GM10266 (cell line): ENCODE results near the gene MYO1D.

Experiments
- DNase-seq: peaks from one replicate; pipeline ENCODE4 v3.0.0; 2012; ENCODE audit errors: extremely low spot score
- TF ChIP-seq, protein P1 (sequence below): IDR thresholded peaks from 2 replicates; pipeline ENCODE4 v1.5.1; 2012; ENCODE audit warnings: mild to moderate bottlenecking, low read depth; ENCODE audit not compliant: control insufficient read depth, insufficient read depth; ENCODE audit errors: missing control alignments

The MYO1D gene

DNA sequence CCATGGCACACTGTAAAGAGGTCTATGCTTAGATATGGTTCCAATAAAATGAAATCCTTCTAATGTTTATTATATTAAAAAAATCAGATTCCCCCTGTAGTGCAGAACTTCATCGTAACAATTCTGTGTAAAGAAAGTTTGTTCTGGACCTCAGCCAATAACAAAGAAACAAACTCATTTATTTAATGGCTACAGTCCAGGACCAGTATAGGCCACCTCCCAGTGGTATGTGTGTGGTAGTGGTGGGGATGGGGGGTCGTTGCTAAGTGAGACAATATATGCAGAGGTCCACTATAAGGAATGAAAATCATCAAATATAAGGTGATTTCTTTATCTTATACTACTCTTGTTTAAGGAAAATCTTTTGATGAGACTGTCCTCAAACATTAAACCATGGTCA, 253.7 kb downstream of the MYO1D start:
- DNase-seq, result no peak
- TF ChIP-seq, protein P1, sequence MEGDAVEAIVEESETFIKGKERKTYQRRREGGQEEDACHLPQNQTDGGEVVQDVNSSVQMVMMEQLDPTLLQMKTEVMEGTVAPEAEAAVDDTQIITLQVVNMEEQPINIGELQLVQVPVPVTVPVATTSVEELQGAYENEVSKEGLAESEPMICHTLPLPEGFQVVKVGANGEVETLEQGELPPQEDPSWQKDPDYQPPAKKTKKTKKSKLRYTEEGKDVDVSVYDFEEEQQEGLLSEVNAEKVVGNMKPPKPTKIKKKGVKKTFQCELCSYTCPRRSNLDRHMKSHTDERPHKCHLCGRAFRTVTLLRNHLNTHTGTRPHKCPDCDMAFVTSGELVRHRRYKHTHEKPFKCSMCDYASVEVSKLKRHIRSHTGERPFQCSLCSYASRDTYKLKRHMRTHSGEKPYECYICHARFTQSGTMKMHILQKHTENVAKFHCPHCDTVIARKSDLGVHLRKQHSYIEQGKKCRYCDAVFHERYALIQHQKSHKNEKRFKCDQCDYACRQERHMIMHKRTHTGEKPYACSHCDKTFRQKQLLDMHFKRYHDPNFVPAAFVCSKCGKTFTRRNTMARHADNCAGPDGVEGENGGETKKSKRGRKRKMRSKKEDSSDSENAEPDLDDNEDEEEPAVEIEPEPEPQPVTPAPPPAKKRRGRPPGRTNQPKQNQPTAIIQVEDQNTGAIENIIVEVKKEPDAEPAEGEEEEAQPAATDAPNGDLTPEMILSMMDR, result no peak

DNA sequence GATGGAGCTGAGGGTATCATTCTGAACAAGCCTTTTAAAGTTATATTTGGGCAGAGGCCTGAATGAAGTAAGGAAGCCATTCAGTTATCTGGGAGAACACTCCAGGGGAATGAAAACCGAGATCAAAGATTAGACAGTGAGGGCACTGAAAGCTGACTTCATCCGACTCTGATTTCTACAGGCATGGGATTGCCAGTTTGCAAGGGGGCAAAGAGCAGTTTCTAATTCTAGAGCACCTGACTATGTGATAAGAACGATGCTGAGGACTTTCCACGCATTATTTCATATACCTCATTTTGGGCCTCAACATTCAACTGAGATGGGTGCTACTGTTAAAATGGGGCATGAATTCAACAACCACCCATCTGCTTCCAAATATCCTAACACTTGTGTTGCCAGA, 254.4 kb downstream of the MYO1D start:
- DNase-seq, result no peak
- TF ChIP-seq, protein P1, result no peak

DNA sequence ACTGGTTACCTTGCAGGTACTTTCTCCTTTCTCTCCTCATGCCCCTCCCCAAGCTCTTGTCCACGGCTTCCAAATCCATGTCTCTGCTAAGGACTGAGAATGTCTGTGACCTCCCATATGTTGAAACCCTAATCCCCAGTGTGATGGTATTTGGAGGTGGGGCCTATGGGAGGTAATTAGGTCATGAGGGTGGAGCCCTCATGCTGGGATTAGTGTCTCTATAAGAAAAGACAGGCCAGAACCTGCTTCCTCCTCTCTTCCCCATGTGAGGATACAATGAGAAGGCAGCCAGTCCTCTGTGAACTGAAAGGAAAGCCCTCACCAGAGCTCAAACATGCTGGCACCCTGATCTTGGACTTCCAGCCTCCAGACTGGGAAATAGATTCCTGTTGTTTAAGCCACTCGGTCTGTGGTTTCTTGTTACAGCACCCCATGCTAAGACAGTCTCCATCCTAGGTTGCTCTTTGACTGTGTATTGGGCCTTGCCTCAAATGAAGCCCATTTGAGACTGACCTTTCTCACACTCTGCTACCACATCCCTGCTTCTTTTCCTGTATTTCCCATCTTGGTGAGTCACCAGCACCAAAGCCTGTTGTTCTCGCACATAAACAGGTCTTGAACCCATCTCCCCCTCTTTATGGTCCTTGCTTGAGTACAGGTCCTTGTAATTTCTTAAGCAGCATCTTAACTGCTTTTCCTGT, 255.2 kb downstream of the MYO1D start:
- TF ChIP-seq, protein P1, result no peak
- DNase-seq, result no peak

DNA sequence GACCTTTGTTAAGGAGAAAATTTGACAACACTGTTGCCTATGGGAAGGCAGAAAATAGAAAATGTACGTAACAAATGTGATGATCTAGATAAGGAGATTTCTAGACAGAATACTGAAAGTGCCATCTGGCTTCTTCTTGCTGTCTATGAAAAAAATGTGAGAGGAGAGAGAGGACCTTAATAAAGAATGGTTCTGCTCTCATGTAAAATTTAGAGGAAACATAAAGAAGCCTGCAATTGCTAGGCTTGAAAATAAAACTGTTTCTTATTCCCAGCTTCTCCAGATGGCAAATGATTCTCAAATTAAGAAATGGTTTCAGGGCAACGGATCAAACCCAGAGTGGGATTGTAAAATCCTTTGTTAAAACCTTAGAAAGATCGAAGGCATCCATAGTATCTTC, 261.6 kb downstream of the MYO1D start:
- no peak for DNase-seq
- TF ChIP-seq, protein P1, result no peak

DNA sequence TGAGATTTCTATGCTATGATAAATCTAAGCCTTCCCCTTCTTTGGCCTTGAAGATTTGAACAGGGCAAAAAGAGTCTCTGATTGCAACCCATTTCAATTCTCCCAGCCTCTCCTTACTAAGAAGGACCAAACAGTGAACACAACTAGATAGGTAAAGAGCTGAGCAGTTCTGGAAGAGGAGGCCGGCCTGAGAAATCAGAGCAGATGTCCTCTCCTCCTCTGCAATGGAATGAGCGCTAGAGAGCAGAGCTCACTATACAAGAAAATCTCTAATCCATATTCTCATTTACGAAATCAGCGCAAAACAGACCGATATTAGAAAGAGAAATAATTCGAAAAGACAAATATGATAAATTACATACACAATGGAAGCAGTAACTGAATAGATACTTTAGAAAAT, 266.0 kb downstream of the MYO1D start:
- TF ChIP-seq, protein P1, result no peak
- no peak for DNase-seq

DNA sequence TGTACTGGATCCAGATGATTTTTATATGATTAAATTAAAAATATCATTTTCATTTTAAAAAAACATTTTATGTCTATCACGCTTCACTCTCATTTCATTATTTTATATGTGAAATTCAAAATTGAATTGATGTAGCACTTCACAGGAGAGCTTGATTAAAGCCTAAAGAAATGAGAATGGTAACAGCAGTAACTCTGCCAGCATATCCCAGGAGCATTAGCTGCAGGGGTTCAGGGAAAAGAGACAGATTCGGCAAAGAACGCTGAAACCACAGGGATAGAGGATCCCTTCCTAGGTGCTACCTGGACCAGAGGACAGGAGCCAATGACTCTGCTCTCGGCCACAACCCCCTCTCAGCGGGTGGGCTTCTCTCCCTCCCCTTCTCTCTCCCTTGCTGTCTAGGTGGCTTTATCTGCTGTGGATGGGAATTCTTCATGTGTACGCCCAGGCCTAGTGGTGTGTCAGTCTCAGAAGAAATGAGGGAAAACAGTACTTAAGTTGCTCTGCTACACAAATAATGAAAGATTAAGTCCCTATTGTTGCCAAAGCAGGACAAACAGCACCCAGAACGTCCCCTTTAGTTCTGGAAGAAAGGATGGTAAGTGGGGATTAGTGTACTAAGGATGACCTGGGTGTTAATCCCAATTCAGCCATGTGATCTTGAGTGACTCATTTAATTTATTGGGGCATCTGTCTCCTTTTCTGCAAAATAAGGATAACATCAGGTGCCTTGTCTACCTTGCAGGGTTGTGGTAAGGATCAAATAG, 266.9 kb downstream of the MYO1D start:
- TF ChIP-seq, protein P1, result no peak
- no peak for DNase-seq

DNA sequence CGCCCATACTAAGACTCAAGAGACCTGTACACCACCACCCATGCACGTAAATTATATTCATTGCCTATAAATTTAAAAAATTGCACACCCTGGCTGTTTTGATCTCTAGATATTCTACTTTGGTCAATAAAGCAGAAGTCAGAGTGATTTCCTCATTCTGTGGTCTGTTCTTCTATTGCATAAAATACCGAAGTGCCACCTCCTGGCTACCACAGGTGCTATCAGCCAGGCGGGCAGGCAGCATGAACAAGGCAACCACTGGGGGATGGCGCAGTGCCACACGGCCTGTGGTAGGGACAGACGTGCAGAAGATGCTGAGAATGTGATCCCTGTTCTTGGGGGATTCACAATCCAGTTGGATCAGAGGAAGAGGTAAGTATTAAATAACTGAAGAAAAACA, 267.8 kb downstream of the MYO1D start:
- TF ChIP-seq, protein P1, result peak; percentile 76
- peak; percentile 49 for DNase-seq
